ENCODE results near the gene NEGR1. TPM values are rescaled to one million over a fixed set of nuclear protein-coding genes. Genes with fewer than 3 reads are reported as not detected.

NEGR1 gene
- 1 to 10 TPM; 1.6 to 4.7 (median 2.3) TPM for total RNA-seq

DNA sequence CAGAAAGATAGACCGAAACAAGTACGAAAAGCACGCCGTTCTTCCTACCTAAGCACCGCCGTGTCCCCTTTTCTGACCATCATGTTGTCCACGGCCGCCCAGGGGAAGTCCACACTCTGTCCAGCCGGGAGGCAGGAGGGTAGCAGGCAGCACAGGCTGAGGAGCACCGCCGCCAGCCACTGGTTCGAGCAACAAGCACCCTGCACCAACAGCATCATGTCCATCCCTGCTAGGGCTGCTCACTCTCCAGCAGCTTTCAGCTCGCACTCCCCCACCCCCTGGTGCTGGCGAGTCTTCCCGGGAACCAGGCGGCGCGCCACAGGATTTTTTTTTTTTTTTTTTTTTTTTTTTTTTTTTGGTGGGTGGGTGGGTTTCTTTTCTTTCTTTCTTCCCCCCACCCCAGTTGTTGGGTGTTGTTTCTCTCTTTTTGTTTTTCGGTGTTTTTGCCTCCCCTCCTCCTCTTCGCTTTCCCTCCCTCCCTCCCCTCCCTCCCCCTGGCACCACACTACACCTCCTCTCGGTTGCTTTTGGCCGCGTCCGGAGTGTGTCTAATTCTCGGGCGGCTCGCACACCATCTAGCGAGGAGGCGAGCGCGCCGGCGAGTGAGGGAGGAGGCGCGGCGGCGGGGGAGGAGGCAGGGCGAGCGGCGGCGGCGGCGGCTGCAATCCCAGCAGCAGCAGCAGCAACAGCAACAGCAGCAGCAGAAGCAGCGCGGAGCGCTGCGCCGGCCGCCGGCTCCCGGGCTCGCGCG is at the start of gene NEGR1:
NEGR1 (minus strand) TSS at position 269 of the 751 bp plus-strand sequence.
- Histone ChIP-seq H3K36me3 (no peaks in the 10 kb centered on the region), H3K4me1 (no peaks in the 10 kb centered on the region), H3K9me3 (no peaks in the 10 kb centered on the region), H3K4me3 (peak within 1 kb of the TSS; percentile 36 to 63 (median 50)), H3K27me3 (no peaks in the 10 kb centered on the region), H3K27ac (peak within 1 kb of the TSS; percentile 61 to 90 (median 69))
- peak; percentile 31 to 77 (median 72) for DNase-seq
- TF ChIP-seq, protein P1, sequence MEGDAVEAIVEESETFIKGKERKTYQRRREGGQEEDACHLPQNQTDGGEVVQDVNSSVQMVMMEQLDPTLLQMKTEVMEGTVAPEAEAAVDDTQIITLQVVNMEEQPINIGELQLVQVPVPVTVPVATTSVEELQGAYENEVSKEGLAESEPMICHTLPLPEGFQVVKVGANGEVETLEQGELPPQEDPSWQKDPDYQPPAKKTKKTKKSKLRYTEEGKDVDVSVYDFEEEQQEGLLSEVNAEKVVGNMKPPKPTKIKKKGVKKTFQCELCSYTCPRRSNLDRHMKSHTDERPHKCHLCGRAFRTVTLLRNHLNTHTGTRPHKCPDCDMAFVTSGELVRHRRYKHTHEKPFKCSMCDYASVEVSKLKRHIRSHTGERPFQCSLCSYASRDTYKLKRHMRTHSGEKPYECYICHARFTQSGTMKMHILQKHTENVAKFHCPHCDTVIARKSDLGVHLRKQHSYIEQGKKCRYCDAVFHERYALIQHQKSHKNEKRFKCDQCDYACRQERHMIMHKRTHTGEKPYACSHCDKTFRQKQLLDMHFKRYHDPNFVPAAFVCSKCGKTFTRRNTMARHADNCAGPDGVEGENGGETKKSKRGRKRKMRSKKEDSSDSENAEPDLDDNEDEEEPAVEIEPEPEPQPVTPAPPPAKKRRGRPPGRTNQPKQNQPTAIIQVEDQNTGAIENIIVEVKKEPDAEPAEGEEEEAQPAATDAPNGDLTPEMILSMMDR (IDR thresholded peaks at IDR 0.05): peak in 1 of 6 experiments; percentile 4
- TF ChIP-seq POLR2A (IDR thresholded peaks at IDR 0.05): no peak

- no peaks in the 10 kb centered on the region for H3K4me1 ChIP-seq
- H3K4me3 ChIP-seq: no peak overlapping the region
- no peaks in the 10 kb centered on the region for H3K36me3 ChIP-seq
- TF ChIP-seq, protein P1 (IDR thresholded peaks at IDR 0.05): no peak
- TF ChIP-seq POLR2A (IDR thresholded peaks at IDR 0.05): no peak
- no peak overlapping the region for H3K27ac ChIP-seq
- no peak for DNase-seq
- H3K27me3 ChIP-seq: no peaks in the 10 kb centered on the region
- H3K9me3 ChIP-seq: no peaks in the 10 kb centered on the region
Observed at GRCh38 chr1:72326494-72326893, 44.2 kb upstream of the NEGR1 start.

DNA sequence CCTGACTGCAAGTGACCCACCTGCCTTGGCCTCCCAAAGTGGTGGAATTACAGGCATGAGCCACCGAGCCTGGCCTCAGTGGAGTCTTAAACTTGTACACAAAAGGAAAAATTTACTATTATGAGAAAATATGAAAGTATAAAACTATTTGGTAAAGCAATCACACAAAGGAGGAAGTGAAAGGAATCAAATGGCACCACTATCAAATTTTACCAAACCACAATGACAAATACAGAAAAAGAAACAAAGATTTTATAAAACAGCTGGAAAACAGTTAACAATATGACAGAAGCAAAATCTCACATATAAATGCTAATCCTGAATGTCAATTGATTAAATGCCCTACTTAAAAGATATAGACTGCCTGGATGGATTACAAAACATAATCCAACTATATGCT is 42.1 kb upstream of the NEGR1 start:
- TF ChIP-seq POLR2A (IDR thresholded peaks at IDR 0.05): no peak
- TF ChIP-seq, protein P1 (IDR thresholded peaks at IDR 0.05): no peak
- no peak overlapping the region for H3K27ac ChIP-seq
- no peak for DNase-seq
- no peaks in the 10 kb centered on the region for H3K9me3 ChIP-seq
- no peak overlapping the region for H3K4me3 ChIP-seq
- no peaks in the 10 kb centered on the region for H3K36me3 ChIP-seq
- no peaks in the 10 kb centered on the region for H3K4me1 ChIP-seq
- no peaks in the 10 kb centered on the region for H3K27me3 ChIP-seq

DNA sequence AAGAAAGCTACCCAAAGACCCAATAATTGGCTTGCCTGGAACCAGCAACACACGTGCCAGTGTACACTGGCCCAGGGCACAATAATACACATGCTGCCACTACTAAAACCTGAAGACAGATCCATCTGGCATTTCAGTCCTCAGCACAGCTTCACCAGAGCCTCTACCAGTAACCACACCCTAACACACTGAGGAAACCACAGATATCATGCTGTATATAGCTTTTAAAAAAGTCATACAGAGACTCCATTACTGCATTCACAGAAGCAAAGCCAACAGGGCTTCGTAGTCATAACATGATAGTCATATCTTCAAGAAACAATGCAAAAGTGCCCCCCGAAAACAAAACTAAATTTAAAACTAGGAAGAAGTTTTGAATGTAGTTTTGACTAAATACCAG is 40.6 kb upstream of the NEGR1 start:
- H3K27me3 ChIP-seq: no peaks in the 10 kb centered on the region
- no peaks in the 10 kb centered on the region for H3K36me3 ChIP-seq
- no peak overlapping the region for H3K27ac ChIP-seq

GRCh38 chr1:72296501-72296900 is 14.2 kb upstream of the NEGR1 start:
- DNase-seq: no peak
- Histone ChIP-seq H3K36me3 (no peaks in the 10 kb centered on the region), H3K4me1 (no peaks in the 10 kb centered on the region), H3K9me3 (no peaks in the 10 kb centered on the region), H3K27ac (no peak overlapping the region), H3K4me3 (no peak overlapping the region), H3K27me3 (no peaks in the 10 kb centered on the region)
- TF ChIP-seq, protein P1 (IDR thresholded peaks at IDR 0.05): no peak
- TF ChIP-seq POLR2A (IDR thresholded peaks at IDR 0.05): no peak

More for the DNA sequence above, 40.6 kb upstream of the NEGR1 start:
- Histone ChIP-seq H3K4me3 (no peak overlapping the region), H3K9me3 (no peaks in the 10 kb centered on the region), H3K4me1 (no peaks in the 10 kb centered on the region)
- TF ChIP-seq, protein P1 (IDR thresholded peaks at IDR 0.05): no peak
- TF ChIP-seq POLR2A (IDR thresholded peaks at IDR 0.05): no peak
- no peak for DNase-seq

Measured in Peyer's patch (tissue), 4 donors.